GM23248 (cell line): ENCODE measurements around the gene SLC25A26.

ENCODE experiments used
- EZH2 ChIP-seq: fragments of 200-600 bp; sonication (generic); IDR thresholded peaks from 2 replicates; pipeline ENCODE4 v1.6.1; 2018; ENCODE audit warnings: antibody characterized with exemption, mild to moderate bottlenecking; ENCODE audit not compliant: insufficient read depth, poor library complexity, severe bottlenecking
- EZH2phosphoT487 ChIP-seq: fragments of 200-600 bp; sonication (generic); IDR thresholded peaks from 2 replicates; pipeline ENCODE4 v1.6.1; 2018; ENCODE audit warnings: antibody characterized with exemption, moderate library complexity, mild to moderate bottlenecking, low read depth; ENCODE audit not compliant: insufficient read depth

- no peak for TF ChIP-seq EZH2phosphoT487
- TF ChIP-seq EZH2: no peak
These were observed 79.1 kb downstream of the SLC25A26 start for GRCh38 chr3:66299891-66300290.
